ENCODE measurements around the gene STON2.
A peak's percentile ranks its signal among the peaks of the same experiment; 100 is the strongest.

Gene STON2

DNA sequence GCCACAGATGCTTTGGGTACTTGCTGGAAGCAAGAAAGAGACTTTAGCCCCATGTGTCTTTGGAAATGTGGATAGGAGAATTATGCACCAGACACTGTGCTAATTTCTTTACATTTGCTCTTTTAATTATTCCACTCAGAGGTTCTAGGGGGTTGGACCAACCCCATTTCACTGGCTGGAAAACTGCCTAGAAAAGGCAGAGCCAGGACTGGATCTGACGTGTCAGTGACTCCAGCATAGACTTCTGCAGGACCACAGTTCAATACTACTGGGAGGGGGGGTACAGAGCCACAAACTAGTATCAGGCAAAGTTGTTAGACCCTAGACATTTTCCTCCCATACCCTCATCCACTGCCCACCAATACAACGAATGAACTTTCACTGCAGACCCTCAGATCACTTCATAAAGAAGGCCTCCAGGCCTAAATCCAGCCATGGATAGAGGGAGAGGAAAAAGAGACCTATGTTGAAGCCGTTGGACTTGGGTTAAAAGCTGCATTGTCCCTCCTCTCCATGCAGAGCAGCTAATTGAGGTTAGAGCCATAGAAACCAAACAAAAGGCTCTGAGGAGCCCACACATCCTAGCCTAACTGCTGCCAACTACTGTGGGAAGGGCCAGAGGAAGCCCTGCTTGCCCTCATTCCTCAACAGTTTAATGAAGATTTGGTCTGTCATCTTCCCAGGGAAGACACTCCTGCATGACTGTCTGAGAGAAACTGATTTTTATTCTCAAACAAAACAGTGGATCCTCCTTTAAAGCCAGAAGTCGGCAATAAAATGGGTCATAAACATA, 68.7 kb downstream of the STON2 start:
- no peak for DNase-seq

DNA sequence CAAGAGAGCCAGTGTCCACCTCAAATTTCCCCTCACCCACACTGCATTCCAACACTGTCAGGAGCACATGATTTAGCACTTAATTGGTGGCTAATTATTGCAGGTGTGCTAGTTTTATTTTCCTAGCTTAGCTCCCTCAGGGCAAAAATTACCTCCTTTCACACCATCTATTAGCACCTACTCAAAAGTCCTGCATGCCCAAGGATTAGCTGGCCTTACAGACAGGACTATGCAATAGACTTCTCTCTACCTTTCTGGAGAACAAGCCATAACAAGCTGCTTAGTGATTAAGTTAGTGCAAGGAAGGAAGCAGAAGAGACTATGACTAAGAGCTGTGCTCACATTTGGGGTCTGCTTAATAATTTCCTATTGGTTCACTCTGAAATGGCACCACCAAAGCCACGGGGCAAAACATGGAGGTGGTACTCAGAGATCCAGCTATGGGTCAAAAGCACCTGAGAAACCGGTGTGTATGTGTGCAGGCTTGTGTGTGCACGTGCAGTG, 69.5 kb downstream of the STON2 start:
- no peak for DNase-seq

DNA sequence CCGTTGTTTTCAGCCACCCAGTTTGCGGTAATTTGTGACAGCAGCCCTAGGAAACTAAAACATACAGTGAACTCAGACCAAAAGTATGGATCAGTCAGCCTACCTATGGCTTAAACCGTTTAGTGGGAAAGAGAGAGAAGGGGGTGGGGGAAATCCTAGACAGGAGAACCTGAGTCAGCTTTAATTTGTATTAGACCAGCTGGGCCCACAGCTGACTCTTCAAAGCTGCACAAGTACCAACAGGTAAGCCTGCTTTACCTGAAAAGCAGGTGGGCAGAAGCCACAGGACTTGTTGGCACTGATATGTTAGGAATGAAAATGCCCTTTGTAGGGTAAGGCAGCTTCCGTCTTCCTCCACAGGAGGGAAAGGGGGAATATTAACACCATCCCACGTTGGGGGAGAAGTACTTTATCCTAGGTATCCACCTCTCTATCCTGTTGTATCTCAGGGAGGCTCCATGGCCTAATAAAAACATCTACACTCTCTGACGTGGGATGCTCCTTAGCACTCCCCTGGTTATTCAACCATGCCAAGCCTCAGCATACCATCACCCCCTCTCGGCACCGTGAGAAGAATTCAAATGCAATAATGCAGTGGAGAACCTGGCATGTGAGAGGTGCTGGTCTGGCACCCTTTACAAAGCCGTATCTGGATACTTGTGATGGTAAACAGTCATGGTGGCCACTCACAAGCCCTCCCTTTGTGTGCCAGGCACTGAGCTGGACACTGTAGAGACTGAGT, 70.3 kb downstream of the STON2 start:
- DNase-seq = no peak

DNA sequence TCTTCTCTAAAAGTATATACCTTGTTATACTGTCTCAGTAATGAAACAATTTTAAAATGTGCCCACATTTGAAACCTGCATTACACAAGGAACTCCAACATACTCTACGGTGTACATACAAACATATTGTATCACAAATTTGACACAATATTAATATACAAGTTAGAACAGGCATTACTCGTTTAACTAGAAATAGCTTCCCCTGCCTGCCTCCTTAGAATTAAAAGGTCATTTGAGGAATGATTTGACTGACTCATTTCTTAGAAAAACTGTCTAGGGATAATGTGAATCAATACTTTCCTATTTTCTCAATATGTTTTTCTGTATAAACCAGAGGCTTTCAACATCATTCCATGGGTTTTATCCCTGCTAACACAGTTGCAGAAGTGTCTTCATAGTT, 73.7 kb downstream of the STON2 start:
- DNase-seq = no peak

DNA sequence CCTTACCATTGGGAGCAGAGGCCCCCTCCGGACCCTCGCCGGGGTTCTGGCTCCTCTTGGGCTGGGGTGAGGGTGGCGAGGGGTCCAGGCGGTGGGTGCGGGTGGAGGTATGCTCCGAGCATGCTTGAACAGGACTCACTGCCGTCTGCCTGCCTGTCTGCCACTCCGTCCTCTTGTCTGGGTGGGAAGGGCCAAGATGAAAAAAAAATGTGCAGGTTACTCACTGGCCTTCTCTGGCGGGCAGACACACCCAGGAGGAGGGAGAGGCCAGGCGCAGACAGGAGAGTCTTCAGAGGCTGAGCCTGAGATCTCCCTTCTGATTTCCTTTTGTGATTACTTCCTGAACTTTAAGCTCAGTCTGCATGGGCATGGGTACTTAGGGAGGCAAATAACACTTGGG, 76.1 kb downstream of the STON2 start:
- no peak for DNase-seq

DNA sequence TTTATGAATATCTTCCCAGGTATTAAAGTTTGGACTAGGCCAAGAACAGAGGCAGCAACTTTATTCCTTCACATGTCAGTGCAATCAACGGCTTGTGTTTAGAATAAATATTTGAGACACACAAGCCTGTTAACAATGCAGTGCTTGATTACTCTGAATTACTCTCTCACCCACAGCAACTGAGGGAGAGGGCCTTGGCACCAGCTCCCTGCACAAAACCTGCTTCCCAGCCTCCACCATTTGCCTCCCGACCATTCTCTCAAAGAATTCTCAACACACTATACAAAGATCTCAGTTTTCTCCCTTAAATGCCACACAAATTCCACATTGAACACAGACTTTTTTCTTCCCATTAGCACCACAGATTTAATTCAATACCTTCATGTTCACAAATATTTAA, 77.0 kb downstream of the STON2 start:
- no peak for DNase-seq

DNA sequence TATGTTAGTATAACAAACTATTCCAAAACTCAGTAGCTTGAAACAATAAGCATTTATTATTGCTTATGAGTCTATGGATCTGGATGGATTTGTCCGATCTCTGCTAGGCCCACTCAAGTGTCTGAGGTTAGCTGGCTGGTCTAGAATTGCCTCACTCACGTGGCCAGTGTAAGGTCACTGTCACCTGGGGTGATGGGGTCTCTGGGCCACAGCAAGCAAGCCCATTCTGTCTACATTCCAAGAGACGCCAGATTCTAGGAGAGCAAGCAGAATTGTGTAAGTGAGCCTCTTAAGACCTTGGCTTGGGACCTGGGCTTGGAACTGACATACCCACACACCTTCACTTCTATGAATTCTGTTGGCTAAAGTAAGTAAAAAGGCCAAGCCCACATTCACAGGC, 80.2 kb downstream of the STON2 start:
- DNase-seq = no peak

DNA sequence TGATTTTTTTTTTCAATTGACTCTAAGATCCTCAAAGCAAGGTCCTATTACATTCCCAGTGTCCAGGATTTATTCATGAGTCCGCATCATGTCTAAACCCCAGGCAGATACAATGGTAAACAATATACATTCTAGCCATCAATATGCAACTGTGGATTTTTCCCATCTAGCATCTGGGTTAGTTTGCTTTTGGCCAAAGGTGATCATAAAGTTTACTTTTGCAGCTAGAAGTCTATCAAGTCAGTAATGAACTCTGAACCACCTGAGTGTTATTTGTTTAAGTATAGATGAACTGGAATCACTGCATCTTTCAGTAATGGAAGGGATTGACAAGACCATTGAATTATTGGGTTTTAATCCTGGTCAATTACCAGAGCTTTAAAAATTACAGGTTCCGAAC, 80.8 kb downstream of the STON2 start:
- no peak for DNase-seq

DNA sequence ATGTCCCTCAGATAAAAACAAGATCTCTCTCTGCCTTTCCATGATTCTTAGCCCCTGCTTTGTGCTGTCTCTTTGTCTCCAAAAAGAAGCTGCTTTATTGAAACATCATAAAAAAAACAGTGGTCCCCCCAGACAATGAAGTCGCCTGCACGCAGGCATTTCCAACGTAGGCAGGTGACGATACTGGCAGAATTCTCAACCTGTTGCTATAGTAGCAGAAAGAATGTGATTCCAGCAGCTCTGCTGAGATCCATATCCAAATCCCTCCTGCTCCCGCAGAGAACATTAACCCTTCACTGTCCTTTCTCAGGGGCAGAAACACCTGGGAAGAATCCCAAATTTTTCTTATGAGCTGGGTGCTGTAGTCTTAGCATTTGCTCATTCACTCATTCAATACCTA, 84.8 kb downstream of the STON2 start:
- DNase-seq = peak; percentile 49

DNA sequence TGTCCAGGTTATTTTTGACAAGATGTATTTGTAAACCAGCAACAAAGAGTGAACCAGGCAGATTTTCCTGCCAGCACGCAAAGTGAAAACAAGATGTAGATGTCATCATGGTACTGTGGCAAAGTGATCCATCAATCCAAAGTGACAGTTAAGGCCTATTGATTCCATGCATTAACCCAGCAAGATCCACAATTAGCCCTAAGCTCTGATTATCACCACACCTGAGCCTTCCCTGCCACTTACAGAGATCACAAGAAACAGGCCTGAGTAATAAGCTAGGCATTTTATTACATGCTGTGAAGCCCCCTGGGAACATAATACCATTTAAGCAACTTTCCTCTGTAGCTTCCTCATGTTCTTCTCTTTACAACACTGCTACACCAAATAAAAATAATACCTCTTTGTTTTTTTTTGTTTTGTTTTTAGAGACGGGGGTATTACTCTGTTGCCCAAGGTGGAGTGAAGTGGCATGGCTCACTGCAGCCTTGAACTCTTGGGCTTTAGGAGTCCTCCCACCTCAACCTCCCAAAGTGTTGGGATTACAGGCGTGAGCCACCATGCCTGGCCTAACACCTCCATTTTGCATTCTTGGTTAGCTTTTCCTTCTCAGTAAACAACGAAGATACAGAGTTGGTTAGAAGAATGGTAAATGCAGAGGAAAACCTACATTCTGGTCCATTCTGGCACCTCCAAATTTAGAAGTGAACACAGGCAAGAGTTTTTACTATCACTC, 85.5 kb downstream of the STON2 start:
- DNase-seq = no peak

DNA sequence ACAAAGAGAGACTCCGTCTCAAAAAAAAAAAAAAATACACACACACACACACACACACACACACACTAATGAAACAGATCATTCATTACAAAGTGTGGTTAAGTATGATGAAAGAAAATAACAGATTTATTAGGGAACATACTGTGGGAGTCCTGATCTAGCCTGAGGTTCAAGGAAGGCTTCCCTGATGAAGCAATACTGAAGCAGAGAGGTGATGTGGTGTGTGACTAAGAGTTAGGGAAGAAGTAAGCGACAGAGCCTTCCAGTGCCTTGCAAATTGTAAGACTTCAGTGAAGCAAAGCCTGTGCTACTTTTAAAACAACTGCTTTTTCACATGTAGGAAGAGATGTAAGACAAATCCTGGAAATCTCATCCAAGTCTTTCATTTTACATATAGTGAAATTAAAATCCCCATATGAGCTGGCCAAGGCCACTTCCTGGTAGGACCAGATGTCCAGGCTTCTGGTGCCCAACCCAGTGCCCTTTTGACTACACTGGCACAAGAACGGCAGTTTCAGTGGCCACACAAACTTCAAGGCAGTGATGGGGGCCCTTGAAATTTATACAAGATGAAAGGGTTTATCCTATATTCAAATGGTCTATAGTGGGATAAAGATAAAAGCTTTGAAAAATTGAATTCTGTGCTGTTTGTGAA, 86.2 kb downstream of the STON2 start:
- no peak for DNase-seq

DNA sequence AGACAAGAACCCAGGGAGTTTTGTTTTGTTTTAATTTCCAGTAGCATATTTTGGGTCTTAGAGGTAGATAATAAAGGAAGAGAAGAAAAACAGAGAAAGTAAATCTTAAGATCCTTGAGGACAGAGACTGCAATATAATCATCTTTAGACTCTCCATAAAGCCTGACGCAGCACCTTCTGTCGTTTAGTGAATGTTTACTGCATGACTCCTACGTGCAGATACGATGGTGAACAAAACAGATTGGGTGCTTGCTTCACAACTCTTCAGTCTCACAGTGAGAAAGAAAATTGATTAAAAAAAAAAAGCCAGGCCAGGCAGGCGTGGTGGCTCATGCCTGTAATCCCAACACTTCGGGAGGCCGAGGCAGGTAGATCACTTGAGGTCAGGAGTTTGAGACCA, 86.9 kb downstream of the STON2 start:
- DNase-seq = no peak

DNA sequence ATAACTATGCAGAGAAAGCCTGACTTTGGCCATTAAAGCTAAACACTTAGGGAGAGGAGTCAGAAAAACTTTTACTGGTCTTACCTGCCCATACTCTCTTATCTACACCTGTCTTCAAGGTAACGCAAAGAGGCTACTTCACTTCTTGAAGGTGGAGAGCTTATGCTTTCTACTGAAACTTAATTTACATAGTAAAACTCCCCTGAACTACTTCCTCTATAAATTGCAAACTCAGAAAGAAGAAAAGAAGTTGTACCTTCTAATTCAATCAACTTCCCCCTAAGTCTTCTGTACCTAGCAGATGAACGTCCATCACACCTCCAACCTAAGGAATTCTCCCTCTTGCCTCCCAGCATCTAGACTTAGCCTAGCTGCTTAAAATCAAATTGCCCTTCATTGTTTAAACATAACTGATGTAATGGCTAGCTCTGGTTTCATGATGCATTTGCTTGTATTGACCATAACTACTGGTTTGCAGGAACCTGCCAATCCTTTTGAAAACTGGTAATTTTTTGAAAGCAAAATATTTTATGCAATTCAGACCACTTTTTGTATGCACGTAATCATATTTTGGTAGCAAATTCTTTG, 87.7 kb downstream of the STON2 start:
- DNase-seq = no peak

DNA sequence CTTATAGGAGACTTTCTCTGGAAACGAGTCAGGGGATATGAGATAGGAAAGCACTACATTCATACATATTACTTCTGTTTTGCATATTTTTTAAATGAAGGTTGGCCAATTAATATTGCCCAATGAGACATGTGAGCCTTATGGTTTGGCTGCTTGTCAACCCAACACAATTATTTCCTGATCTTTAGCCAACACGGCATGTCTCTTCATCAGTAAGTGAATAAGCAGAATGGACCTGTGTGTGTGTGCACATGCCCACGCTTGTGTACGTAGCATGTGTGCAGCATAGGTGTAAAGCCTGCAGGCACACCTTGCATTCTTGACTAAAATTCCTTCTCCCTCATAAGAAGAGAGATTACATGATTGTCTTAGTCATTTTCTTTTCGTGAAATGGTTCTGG, 88.3 kb downstream of the STON2 start:
- no peak for DNase-seq

DNA sequence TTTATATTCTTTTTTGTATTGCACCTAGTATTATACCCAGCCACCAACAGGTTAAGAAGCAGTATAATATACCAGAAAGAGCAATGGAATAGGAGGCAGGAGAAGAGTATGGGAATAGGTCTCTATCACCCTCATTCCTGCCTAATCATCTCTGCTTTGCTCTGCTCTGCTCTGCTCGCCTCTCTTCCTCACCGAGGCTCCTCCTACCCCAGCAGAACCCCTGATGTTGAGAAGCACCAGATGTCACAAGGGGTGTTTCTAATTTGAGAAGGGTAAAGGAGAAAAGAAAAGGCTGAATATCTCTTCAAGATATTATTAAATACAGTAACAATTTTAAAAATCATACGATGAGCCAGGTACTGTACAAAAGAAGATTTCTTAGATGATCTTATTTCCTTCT, 89.0 kb downstream of the STON2 start:
- DNase-seq = no peak

DNA sequence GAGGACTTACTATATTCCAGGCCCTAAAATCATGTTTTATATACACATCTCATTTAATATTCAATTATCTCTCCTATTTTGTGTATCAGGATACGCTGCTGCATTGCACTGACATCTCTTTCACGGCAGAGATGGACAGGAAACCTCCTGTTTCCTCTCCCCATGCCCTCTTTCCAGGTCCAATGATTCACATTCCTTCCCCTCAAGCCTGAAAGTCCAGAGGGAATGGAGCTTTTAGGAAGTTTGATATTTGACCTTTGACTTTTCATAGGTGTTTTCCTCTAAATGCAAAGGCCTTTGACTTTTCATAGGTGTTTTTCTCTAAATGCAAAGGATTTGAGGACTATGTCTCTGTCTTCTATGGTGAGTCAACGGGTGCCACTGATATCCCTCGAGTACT, 89.5 kb downstream of the STON2 start:
- DNase-seq = no peak

DNA sequence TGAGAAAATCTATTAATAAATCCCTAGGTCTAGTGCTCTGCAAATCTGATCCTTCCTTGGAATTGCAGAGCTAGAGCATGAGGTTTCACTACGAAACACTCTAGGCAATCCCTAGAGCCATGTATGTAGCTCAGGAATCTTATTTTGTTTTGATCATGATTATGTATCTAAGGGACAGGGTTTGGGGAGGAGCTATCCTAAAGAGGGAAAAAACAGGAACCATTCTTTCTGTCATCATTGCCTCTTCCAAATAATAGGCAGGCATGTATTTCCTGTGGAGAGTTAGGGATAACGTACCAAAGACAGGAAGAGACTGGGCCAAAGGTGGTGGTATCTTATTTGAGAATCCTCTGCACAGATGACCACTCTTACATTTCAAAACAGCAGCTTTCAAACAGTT, 90.6 kb downstream of the STON2 start:
- DNase-seq = no peak

DNA sequence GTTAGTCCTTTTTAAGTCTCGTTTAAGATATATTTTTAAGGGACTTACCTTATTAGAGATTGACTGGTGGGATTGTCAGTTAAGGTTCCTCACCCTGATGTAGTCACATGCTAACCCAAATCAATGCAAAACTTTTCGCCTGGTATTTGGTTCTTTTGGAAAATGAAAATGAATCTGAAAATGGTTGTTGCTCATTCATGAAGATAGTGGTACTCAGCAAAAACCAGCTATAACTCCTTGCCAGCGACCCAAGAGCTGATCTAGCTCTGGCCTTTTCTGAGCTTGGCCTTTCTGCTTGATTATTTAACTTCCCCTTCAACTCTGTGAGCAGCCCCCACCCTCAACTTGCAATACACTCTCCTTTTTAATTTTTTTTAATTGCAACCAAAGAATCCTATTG, 94.4 kb downstream of the STON2 start:
- no peak for DNase-seq

DNA sequence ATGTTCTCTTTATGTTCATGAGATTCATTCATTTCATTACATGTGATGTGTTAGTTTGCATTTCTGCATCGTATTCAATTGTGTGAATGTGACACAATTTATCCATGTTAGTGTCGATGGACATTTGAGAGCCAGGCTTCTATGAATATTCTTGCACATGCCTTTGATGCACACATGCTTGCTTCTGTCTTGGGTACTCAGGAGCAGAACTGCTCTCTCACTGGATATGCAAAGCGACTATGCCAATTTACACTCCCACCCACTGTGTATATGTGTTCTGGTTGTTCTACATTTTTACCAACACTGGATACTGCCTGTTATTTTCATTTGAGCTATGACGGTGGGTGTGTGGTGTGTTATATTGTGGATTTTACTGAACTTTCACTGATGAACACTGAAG, 95.1 kb downstream of the STON2 start:
- no peak for DNase-seq

DNA sequence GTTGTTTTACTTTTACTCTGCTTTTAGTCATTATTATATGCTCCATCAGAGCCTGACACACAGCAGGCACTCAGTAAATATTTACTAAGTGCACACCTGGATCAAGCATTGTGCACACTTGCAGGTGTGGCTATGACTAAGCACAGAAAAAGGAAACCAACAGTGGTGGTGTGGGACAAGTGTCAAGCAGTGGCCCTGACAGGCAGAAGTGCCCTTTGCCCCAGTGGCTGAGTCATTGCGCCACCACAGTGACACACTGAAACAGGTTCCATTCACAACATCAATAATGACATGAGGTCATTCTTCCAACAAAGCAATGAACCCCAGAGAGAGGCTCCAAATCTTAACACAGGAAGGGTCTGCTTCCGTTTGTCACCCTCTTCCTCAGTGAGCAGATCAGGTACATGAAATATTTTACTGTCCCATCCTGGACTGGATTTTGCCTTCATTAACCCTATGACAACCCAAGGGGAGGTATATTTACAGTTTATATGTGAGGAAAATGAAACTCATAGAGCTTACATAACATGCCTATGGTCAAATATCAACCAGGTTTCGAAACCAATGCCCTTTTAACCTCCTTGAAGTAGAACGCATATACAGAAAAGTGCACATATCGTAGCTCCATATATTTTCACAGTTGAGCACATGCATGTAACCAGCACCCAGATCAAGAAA, 96.7 kb downstream of the STON2 start:
- peak; percentile 36 for DNase-seq

DNA sequence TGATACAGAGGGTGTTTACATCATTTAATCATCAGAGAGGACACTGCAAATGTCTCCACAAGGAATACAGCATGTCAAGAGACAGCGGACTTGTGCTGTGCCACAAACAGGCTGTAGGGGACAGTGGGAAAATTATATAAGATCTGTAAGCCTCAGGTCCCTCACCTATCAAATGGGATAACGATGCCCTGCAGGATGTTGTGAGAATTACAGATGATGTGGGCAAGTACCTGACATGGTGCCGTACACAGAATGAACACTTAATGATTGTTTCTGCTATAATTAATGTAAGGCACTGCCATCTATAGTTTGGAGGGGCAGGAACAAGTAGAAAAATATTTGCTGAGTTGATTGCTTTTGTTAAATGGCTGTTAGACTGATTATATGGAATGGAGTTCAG, 97.5 kb downstream of the STON2 start:
- no peak for DNase-seq

DNA sequence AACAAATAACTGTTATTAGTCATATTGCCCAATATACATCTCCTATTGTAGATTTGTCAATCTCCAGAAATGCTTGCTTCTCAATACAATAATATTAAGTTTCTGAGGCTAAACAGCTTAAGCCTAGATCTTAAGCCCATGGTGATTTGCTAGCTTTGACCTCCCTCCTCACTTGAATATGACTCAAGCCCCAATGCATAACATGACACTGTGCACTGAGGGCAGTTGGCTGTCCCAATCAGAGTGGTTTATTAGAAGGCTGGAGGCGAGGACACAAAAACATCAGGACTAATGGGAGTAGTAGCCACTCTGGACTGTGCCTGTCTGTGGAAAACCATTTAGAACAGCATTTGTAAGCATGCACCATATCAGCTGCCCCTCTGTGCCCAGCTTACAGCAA, 98.3 kb downstream of the STON2 start:
- DNase-seq = no peak

Data from femur (tissue), 1 donor.